Measurements from ENCODE around the gene ZNF473. TPM values are rescaled to one million over a fixed set of nuclear protein-coding genes. Genes with fewer than 3 reads are reported as not detected.

The ZNF473 gene
- total RNA-seq, 1 experiment from 2014 or later: 10.0 TPM

- ChIA-PET CTCF (no interaction called here), POLR2A (no interaction called here)
- Mint-ChIP-seq H3K27me3 (ENCODE audit: low read depth) (peaks cover 5% of the 10 kb centered on the region), H3K4me3 (no peak overlapping the region), H3K36me3 (peaks cover 85% of the 10 kb centered on the region), H3K27ac (no peak overlapping the region), H3K4me1 (no peaks in the 10 kb centered on the region), H3K9me3 (peaks cover 52% of the 10 kb centered on the region)
- DNase-seq (ENCODE audit: low spot score): no peak
- TF ChIP-seq, protein P1, sequence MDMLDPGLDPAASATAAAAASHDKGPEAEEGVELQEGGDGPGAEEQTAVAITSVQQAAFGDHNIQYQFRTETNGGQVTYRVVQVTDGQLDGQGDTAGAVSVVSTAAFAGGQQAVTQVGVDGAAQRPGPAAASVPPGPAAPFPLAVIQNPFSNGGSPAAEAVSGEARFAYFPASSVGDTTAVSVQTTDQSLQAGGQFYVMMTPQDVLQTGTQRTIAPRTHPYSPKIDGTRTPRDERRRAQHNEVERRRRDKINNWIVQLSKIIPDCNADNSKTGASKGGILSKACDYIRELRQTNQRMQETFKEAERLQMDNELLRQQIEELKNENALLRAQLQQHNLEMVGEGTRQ (CRISPR knock-in tag; IDR thresholded peaks at IDR 0.05): no peak
- no peak for TF ChIP-seq GTF2I (CRISPR knock-in tag; conservative IDR thresholded peaks at IDR 0.05)
- no peak for TF ChIP-seq HMGXB4 (CRISPR knock-in tag; IDR thresholded peaks at IDR 0.05)
- TF ChIP-seq, protein P2, sequence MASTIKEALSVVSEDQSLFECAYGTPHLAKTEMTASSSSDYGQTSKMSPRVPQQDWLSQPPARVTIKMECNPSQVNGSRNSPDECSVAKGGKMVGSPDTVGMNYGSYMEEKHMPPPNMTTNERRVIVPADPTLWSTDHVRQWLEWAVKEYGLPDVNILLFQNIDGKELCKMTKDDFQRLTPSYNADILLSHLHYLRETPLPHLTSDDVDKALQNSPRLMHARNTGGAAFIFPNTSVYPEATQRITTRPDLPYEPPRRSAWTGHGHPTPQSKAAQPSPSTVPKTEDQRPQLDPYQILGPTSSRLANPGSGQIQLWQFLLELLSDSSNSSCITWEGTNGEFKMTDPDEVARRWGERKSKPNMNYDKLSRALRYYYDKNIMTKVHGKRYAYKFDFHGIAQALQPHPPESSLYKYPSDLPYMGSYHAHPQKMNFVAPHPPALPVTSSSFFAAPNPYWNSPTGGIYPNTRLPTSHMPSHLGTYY (CRISPR knock-in tag; IDR thresholded peaks at IDR 0.05): no peak
- no peak for TF ChIP-seq CBFB (CRISPR knock-in tag; IDR thresholded peaks at IDR 0.05; ENCODE audit: low read depth)
- TF ChIP-seq, protein P3, sequence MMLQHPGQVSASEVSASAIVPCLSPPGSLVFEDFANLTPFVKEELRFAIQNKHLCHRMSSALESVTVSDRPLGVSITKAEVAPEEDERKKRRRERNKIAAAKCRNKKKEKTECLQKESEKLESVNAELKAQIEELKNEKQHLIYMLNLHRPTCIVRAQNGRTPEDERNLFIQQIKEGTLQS (CRISPR knock-in tag; conservative IDR thresholded peaks at IDR 0.05): no peak
- no peak for TF ChIP-seq FOXP1 (CRISPR knock-in tag; IDR thresholded peaks at IDR 0.05; ENCODE audit: borderline replicate concordance)
- TF ChIP-seq, protein P4, sequence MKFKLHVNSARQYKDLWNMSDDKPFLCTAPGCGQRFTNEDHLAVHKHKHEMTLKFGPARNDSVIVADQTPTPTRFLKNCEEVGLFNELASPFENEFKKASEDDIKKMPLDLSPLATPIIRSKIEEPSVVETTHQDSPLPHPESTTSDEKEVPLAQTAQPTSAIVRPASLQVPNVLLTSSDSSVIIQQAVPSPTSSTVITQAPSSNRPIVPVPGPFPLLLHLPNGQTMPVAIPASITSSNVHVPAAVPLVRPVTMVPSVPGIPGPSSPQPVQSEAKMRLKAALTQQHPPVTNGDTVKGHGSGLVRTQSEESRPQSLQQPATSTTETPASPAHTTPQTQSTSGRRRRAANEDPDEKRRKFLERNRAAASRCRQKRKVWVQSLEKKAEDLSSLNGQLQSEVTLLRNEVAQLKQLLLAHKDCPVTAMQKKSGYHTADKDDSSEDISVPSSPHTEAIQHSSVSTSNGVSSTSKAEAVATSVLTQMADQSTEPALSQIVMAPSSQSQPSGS (CRISPR knock-in tag; IDR thresholded peaks at IDR 0.05; ENCODE audit: borderline replicate concordance, low read depth): no peak
- TF ChIP-seq NR2C2 (CRISPR knock-in tag; IDR thresholded peaks at IDR 0.05): no peak
- TF ChIP-seq AR (CRISPR knock-in tag; IDR thresholded peaks at IDR 0.05): no peak
- TF ChIP-seq, protein P5, sequence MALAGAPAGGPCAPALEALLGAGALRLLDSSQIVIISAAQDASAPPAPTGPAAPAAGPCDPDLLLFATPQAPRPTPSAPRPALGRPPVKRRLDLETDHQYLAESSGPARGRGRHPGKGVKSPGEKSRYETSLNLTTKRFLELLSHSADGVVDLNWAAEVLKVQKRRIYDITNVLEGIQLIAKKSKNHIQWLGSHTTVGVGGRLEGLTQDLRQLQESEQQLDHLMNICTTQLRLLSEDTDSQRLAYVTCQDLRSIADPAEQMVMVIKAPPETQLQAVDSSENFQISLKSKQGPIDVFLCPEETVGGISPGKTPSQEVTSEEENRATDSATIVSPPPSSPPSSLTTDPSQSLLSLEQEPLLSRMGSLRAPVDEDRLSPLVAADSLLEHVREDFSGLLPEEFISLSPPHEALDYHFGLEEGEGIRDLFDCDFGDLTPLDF (CRISPR knock-in tag; IDR thresholded peaks at IDR 0.05): no peak
- ATAC-seq: no peak
These were observed 19.1 kb downstream of the ZNF473 start for GRCh38 chr19:50044922-50045321.

GRCh38 chr19:50046649-50047503 is 21.1 kb downstream of the ZNF473 start:
- ChIA-PET CTCF (interaction anchor here (1.8 to 2.1 kb wide), 2 partner anchors 21 to 38 kb away, joined by 4 to 5 read pairs; partner anchors contain the start of genes VRK3 and ZNF473), POLR2A (no interaction called here)
- TF ChIP-seq CTCF (IDR thresholded peaks at IDR 0.05): peak; percentile 78
- no peak for TF ChIP-seq HMGA2 (CRISPR knock-in tag; IDR thresholded peaks at IDR 0.05)
- Mint-ChIP-seq H3K4me3 (no peak overlapping the region), H3K27ac (no peak overlapping the region), H3K36me3 (peaks cover 66% of the 10 kb centered on the region), H3K27me3 (ENCODE audit: low read depth) (peaks cover 5% of the 10 kb centered on the region), H3K4me1 (peaks cover 6% of the 10 kb centered on the region), H3K9me3 (peaks cover 51% of the 10 kb centered on the region)
- no peak for ATAC-seq
- peak; percentile 80 for DNase-seq (ENCODE audit: low spot score)

Measured in WTC11 (cell line).